HTERT RPE-1 (cell line): Measurements from ENCODE around the gene PPP3CA.

Experiments
- in situ Hi-C: fragments of 300-500 bp; cut with MboI; formaldehyde crosslinking; loops from 4 replicates; pipeline ENCODE4 v1.14.3; 2020; ENCODE audit warnings: low sequenced_read_pairs

The PPP3CA gene

GRCh38 chr4:101218894-101219293 lies 128.4 kb downstream of the PPP3CA start:
- in situ Hi-C loops, result no loop called here

- in situ Hi-C loops, result no loop called here
Measured at GRCh38 chr4:101218346-101218745, 129.0 kb downstream of the PPP3CA start.

GRCh38 chr4:101217353-101218031 lies 129.8 kb downstream of the PPP3CA start:
- in situ Hi-C loops, result no loop called here

- in situ Hi-C loops, result no loop called here
Measured at GRCh38 chr4:101211146-101211553, 136.2 kb downstream of the PPP3CA start.

GRCh38 chr4:101210331-101210730 lies 137.0 kb downstream of the PPP3CA start:
- in situ Hi-C loops, result no loop called here

GRCh38 chr4:101208171-101208570 lies 139.2 kb downstream of the PPP3CA start:
- in situ Hi-C loops, result no loop called here

- in situ Hi-C loops, result no loop called here
Measured at GRCh38 chr4:101205916-101206315, 141.4 kb downstream of the PPP3CA start.

- in situ Hi-C loops, result no loop called here
Measured at GRCh38 chr4:101201421-101201820, 145.9 kb downstream of the PPP3CA start.

- in situ Hi-C loops, result no loop called here
Measured at GRCh38 chr4:101200561-101200960, 146.8 kb downstream of the PPP3CA start.

- in situ Hi-C loops, result no loop called here
Measured at GRCh38 chr4:101199507-101200285, 147.6 kb downstream of the PPP3CA start.

GRCh38 chr4:101198682-101199339 lies 148.5 kb downstream of the PPP3CA start:
- in situ Hi-C loops, result no loop called here

- in situ Hi-C loops, result no loop called here
Measured at GRCh38 chr4:101197350-101197749, 150.0 kb downstream of the PPP3CA start.

GRCh38 chr4:101192244-101192643 lies 155.1 kb downstream of the PPP3CA start:
- in situ Hi-C loops, result no loop called here

- in situ Hi-C loops, result no loop called here
Measured at GRCh38 chr4:101191302-101192098, 155.8 kb downstream of the PPP3CA start.

- in situ Hi-C loops, result no loop called here
Measured at GRCh38 chr4:101190751-101191150, 156.6 kb downstream of the PPP3CA start.

GRCh38 chr4:101188906-101189305 lies 158.4 kb downstream of the PPP3CA start:
- in situ Hi-C loops, result no loop called here

- in situ Hi-C loops, result no loop called here
Measured at GRCh38 chr4:101187841-101188240, 159.5 kb downstream of the PPP3CA start.

- in situ Hi-C loops, result no loop called here
Measured at GRCh38 chr4:101186567-101187184, 160.7 kb downstream of the PPP3CA start.

GRCh38 chr4:101184668-101185067 lies 162.7 kb downstream of the PPP3CA start:
- in situ Hi-C loops, result no loop called here

GRCh38 chr4:101183666-101184373 lies 163.5 kb downstream of the PPP3CA start:
- in situ Hi-C loops, result no loop called here
